GM18868 (cell line): ENCODE data around the gene RAB10.
"Not testable (repeated sequence)": the region's sequence is repeated elsewhere in the genome, so short reads cannot be mapped to it uniquely, and the experiment has no call there.

ENCODE experiments used
- ATAC-seq: cut with Tn5 transposase; IDR thresholded peaks from one replicate; pipeline ENCODE4 v1.9.1; 2021; ENCODE audit warnings: mild to moderate bottlenecking, moderate library complexity; ENCODE audit not compliant: unreplicated experiment

RAB10 gene

DNA sequence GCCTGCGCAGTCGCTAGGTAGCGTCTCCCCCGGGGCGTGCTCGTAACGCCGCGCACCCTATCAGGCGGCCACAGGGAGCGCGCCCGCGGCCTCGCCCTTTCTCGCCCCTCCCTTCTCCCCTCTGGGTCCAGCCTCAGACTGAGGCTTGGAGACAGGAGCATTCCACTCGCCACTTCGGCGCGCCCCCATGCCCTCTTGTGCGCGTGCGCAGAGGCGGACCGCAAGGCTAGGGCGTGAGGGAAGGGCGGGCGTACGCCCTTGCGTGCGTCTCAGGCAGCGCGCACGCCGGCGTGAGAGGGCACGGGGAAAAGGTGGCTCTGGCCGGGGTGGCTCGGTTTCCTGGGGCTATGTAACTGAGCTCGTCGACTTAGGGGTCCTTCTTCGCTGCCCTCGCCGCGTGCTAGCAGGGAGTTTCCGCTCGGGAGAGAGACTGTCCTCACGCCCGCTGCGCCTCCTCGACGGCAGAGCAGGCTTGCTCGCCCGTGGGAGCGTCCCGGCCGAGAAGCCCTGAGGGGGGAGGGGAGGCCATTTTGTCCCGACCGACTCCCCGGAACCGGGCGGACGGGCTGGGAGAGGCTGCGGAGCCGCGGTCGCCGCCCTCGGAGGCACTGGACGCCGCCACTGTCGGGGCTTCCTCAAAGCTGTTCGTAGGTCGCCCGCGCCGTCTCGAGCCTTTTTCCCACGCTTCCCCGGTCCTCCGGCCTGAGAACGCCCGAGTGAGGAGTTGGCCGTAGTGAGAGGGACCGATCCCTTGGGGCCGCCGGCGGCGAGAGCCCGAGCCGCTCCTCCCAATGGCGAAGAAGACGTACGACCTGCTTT, at the start of gene RAB10:
Gene RAB10, plus strand, starts transcription at position 267 of the 819 bp plus-strand sequence. Its CDS starts 525 bp downstream, at position 792.
- peak; percentile 85 for ATAC-seq

DNA sequence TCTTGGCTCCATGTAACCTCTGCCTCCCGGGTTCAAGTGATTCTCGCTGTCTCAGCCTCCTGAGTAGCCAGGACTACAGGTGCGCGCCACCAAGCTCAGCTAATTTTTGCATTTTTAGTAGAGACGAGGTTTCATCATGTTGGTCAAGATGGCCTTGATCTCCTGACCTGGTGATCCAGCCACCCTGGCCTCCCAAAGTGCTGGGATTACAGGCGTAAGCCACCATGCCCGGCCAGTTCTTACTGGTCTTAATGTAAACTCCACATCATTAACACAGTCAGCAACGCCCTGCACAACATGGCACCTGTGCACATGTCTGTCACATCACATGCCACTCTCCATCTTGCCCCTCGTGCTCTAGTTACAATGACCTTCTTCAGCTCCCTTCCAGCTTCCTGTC, 45.8 kb upstream of the RAB10 start:
- ATAC-seq, result no peak

DNA sequence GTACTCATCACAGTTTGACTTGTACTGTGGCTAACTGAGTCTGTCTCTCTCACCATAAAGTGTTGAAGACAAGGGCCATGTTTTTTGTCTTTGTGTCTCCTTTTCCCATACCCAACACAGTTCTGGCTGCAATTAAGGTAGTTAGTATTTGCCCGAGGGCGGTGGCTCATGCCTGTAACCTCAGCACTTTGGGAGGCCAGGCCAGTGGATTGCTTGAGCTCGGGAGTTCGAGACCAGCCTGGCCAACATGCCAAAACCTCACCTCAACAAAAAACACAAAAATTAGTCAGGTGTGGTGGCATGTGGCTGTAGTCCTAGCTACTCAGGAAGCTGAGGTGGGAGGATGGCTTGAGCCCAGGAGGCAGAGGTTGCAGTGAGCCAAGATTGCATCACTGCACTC, 44.7 kb upstream of the RAB10 start:
- no peak for ATAC-seq

- no peak for ATAC-seq
These were observed 41.9 kb upstream of the RAB10 start for GRCh38 chr2:25991965-25992364.

- no peak for ATAC-seq
These were observed 41.3 kb upstream of the RAB10 start for GRCh38 chr2:25992556-25992955.

DNA sequence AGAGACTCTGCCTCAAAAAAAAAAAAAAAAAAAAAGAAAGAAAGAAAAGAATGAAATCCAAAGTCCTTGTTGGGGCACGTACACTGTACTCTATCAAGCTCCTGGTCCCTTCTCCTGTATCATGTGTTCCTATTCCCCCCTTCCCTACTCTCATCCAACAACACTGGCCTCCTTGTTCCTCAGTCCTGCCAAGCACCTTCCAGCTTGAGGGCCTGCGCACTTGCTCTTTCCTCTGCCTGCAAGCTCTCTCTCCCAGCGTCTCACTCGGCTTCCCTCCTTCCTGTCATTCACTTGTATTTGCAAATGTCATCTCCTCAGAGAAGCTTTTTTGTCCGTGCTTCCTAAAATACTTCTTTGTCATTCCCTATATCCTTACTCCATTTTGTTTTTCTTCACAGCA, 40.8 kb upstream of the RAB10 start:
- no peak for ATAC-seq

DNA sequence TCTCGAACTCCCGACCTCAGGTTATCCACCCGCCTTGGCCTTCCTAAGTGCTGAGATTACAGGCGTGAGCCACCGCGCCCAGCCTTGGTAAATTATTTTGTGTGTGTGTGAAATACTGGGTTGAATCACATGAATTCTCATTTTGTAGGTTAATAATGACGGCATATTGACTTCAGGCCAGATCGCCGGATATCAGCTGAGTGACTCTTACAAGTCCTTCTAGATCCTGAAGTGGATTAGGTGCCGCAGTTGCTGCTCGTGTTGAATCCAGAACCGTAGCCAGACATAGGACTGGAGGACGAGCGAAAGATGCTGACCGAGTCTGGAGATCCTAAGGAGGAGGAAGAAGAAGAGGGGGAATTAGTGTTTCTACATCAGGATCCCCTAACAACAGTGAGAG, 39.4 kb upstream of the RAB10 start:
- ATAC-seq, result no peak

DNA sequence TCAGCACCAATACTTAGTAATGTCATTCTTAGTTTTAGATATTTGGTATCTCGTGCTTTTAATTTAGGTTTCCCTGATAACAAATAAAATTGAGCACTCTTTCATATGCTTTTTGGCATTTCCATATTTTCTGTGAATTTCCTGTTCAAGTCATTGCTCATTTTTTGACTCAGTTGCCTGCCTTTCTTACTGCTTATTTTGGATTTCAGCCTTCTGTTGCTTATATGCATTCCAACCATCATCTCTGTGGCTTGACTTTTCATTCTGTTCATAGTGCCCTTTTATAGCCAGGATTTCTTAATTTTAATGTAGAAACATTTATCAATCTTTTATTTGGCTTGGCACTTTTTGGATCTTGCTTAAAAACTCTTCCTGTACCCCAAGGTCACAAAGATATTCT, 37.0 kb upstream of the RAB10 start:
- no peak for ATAC-seq

DNA sequence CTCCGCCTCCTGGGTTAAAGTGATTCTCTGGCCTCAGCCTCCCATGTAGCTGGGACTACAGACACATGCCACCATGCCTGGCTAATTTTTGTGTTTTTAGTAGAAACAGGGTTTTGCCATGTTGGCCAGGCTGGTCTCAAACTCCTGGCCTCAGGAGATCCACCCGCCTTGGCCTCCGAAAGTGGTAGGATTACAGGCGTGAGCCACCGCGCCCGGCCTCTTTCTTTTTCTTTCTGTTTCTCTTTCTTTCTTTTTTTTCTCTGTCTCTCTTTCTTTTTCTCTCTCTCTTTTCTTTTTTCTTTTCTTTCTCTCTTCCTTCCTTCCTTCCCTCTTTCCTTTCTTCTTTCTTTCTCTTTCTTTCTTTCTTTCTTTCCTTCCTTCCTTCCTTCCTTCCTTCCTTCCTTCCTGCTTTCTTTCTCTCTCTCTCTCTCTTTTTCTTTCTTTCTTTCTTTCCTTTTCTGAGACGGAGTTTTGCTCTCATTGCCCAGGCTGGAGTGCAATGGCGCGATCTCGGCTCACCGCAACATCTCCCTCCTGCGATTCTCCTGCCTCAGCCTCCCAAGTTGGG, 35.0 kb upstream of the RAB10 start:
- ATAC-seq, result not testable (repeated sequence)

DNA sequence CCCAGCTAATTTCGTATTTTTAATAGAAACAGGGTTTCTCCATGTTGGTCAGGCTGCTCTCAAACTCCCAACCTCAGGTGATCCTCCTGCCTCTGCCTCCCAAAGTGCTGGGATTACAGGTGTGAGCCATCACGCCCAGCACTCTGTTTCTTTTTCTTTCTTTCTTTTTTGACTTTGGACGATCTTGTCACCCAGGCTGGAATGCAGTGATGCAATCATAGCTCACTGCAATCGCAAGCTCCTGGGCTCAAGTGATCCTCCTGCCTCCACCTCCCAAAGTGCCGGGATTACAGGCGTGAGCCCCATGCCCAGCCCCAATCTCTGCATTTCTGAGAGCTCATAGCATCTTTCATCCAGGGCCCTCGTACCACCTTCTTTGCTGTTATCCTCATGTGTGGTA, 34.5 kb upstream of the RAB10 start:
- ATAC-seq, result not testable (repeated sequence)

- no peak for ATAC-seq
These were observed 33.3 kb upstream of the RAB10 start for GRCh38 chr2:26000561-26001082.

GRCh38 chr2:26001743-26002351, 32.0 kb upstream of the RAB10 start:
- no peak for ATAC-seq

DNA sequence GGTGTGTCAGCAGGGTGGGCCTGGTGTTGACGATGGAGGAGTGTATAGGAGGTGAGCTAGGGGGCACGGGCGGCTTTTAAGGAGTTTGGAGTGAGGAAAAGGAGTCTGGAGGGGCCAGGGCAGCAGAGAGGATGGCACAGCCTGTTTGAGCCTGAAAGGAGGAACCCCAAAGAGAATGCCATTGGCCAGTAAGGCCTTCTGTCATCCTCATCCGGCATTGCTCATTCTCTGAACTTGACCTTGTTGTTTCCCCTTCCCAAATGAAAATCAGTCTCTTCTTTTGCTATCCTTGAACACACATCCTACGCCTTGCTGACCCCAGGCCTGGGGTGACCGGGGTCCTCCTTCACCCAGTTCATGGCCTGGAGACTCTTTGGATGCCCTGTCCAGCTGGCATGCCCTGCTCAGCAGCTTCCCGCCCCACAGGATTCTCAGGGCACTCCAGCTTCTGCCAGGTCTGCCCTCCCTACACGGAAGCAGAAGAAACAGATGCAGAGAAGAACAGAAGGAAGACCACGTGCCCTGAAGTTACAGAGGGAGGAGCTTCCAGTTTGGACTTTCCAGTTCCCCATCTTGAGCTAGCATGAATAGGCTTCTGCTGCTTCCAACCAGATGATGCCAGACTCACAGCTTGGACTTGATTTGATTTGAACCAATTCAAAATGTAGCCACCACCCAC, 31.1 kb upstream of the RAB10 start:
- ATAC-seq, result no peak

DNA sequence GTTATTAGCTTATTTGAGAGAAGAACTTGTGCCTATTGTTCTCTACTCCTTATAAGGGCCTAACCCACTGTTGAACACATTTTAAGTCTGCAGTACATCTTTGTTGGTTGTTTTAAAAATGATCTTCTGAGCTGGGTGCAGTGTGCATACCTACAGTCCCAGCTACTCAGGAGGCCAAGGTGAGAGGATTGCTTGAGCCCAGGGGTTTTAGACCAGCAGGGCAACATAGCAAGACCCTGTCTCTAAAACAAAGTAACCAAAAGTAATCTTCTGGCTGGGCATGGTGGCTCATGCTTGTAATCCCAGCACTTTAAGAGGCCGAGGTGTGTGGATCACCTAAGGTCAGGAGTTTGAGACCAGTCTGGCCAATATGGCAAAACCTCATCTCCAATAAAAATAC, 25.8 kb upstream of the RAB10 start:
- no peak for ATAC-seq

GRCh38 chr2:26008851-26009566, 24.9 kb upstream of the RAB10 start:
- no peak for ATAC-seq

- no peak for ATAC-seq
These were observed 24.3 kb upstream of the RAB10 start for GRCh38 chr2:26009567-26009963.

- ATAC-seq, result no peak
These were observed 22.9 kb upstream of the RAB10 start for GRCh38 chr2:26010943-26011342.

GRCh38 chr2:26011609-26011989, 22.3 kb upstream of the RAB10 start:
- ATAC-seq, result no peak

DNA sequence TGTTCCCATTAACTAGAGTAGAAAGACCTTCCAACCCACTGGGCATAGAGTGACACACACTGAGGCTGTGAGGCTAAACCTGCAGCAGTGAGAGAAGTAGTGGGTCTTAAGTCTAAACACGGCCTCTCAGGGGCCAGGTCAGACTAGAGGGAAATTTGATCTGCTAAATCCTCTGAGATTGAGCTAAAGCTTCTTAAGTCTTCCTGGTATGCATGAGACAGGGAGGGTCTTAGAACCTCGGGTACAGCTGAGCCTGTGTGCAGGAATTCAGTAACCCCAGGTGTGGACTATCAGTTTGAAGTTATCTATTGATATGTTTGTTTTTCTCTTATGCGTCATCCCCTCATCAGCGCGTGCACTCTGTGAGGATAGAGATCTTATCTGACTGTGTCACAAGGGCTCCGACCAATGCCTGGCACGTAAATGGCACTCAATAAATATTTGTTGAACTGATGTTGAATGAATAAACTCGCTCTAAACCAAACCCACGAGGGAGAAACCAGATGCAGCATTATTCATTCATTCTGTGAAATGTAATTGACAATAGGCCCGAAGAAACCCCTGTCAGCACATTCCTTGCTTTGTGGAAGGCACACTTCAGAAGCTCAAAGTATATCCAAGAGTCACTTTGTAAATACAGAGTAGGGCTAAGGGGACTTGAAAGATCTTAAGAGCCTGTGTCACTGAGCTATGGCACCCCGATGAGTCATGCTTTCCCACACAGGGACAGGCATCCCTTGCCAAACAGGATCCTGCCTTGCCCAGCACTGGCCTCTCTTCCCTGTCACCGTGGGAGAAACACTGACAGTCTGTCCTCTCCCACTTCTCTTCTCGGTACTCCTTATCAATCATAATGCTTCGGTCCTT, 21.7 kb upstream of the RAB10 start:
- ATAC-seq, result no peak

DNA sequence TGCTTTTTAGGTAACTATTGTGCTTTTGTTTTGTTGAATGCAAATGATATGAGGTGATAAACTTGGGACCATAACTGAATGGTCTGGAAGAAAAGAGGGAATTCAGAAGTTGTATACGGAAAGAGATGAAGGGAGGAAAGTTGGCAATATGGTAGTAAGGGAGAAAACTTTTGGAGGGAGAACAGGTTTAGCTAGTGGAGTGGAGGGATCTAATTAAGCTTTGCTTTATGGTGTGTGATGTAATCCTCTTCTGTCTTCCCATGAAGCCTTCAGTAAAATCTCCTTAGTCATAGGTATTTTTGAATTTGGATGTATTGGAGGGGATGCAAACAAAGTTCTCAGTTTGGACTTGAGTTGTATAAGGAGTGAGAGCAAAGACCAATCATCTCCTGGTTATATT, 20.2 kb upstream of the RAB10 start:
- no peak for ATAC-seq
